ENCODE data around the gene CCDC59. TPM values are rescaled to one million over a fixed set of nuclear protein-coding genes. Genes with fewer than 3 reads are reported as not detected.

The CCDC59 gene
- polyA plus RNA-seq, 1 donor from 2014 or later = 64.5 TPM

GRCh38 chr12:82319276-82319675, 38.9 kb downstream of the CCDC59 start:
- no peaks in the 10 kb centered on the region for H4K20me1 ChIP-seq (ENCODE audit: insufficient read depth)
- H3K27me3 ChIP-seq (ENCODE audit: insufficient read depth, low read depth, low read length) = no peaks in the 10 kb centered on the region
- H3K9me2 ChIP-seq (ENCODE audit: insufficient read depth, low read length) = no peaks in the 10 kb centered on the region
- H3K4me2 ChIP-seq (ENCODE audit: low read length) = no peak overlapping the region
- H3K9ac ChIP-seq (ENCODE audit: low read length) = no peak overlapping the region
- no peaks in the 10 kb centered on the region for H3F3A ChIP-seq (ENCODE audit: insufficient read depth, low read length, poor library complexity, severe bottlenecking)
- no peaks in the 10 kb centered on the region for H3K36me3 ChIP-seq (ENCODE audit: insufficient read depth, low read length)
- H3K79me2 ChIP-seq (replicated peaks; ENCODE audit: insufficient read depth, low read length) = no peaks in the 10 kb centered on the region
- no peak overlapping the region for H3K27ac ChIP-seq (ENCODE audit: low read length)
- no peak overlapping the region for H3K4me3 ChIP-seq (ENCODE audit: low read length)
- no peak for TF ChIP-seq MXI1 (conservative IDR thresholded peaks at IDR 0.05; ENCODE audit: poor library complexity, severe bottlenecking)
- TF ChIP-seq CTCF (IDR thresholded peaks at IDR 0.05; ENCODE audit: poor library complexity, severe bottlenecking) = no peak
- no peak for TF ChIP-seq REST (IDR thresholded peaks at IDR 0.05; ENCODE audit: borderline replicate concordance)
- TF ChIP-seq RAD21 (conservative IDR thresholded peaks at IDR 0.05) = no peak
- TF ChIP-seq POLR2AphosphoS5 (IDR thresholded peaks at IDR 0.05) = no peak
- TF ChIP-seq EZH2 (IDR thresholded peaks at IDR 0.05; ENCODE audit: borderline replicate concordance, insufficient read depth, low read length, poor library complexity, severe bottlenecking) = no peak
- no peak for TF ChIP-seq SMC3 (conservative IDR thresholded peaks at IDR 0.05; ENCODE audit: poor library complexity)
- no peak for TF ChIP-seq TAF1 (IDR thresholded peaks at IDR 0.05; ENCODE audit: low read depth)
- TF ChIP-seq EP300 (conservative IDR thresholded peaks at IDR 0.05; ENCODE audit: poor library complexity, severe bottlenecking) = no peak
- no peak overlapping the region for H2AFZ ChIP-seq (ENCODE audit: low read depth, low read length)
- H3K9me3 ChIP-seq (ENCODE audit: low read length) = no peaks in the 10 kb centered on the region

GRCh38 chr12:82314406-82314892, 43.7 kb downstream of the CCDC59 start:
- no peaks in the 10 kb centered on the region for H3F3A ChIP-seq (ENCODE audit: insufficient read depth, low read length, poor library complexity, severe bottlenecking)
- no peaks in the 10 kb centered on the region for H3K9me2 ChIP-seq (ENCODE audit: insufficient read depth, low read length)
- H3K9ac ChIP-seq (ENCODE audit: low read length) = no peak overlapping the region
- TF ChIP-seq RAD21 (conservative IDR thresholded peaks at IDR 0.05) (no peak), SMC3 (conservative IDR thresholded peaks at IDR 0.05; ENCODE audit: poor library complexity) (no peak)
- H3K9me3 ChIP-seq (ENCODE audit: low read length) = no peaks in the 10 kb centered on the region
- no peak overlapping the region for H3K4me2 ChIP-seq (ENCODE audit: low read length)
- H3K36me3 ChIP-seq (ENCODE audit: insufficient read depth, low read length) = no peaks in the 10 kb centered on the region
- no peaks in the 10 kb centered on the region for H4K20me1 ChIP-seq (ENCODE audit: insufficient read depth)
- H3K4me3 ChIP-seq (ENCODE audit: low read length) = no peak overlapping the region
- no peak overlapping the region for H2AFZ ChIP-seq (ENCODE audit: low read depth, low read length)
- no peaks in the 10 kb centered on the region for H3K27me3 ChIP-seq (ENCODE audit: insufficient read depth, low read depth, low read length)
- no peak overlapping the region for H3K27ac ChIP-seq (ENCODE audit: low read length)
- no peaks in the 10 kb centered on the region for H3K79me2 ChIP-seq (replicated peaks; ENCODE audit: insufficient read depth, low read length)

Other genes starting within 250 kb of the CCDC59 start
- 8.2 and 11.1 TPM in 2 replicates for gene METTL25, start 142 bp upstream of the CCDC59 start, polyA plus RNA-seq